Brain pericyte (primary cell): ENCODE data around the gene INF2.

Experiments used
- DNase-seq: peaks from one replicate; pipeline ENCODE4 v3.0.0-alpha.2; 2012; ENCODE audit warnings: low read depth, low spot score

The INF2 gene

GRCh38 chr14:104770072-104770579 is 80.7 kb downstream of the INF2 start:
- DNase-seq, result no peak

DNA sequence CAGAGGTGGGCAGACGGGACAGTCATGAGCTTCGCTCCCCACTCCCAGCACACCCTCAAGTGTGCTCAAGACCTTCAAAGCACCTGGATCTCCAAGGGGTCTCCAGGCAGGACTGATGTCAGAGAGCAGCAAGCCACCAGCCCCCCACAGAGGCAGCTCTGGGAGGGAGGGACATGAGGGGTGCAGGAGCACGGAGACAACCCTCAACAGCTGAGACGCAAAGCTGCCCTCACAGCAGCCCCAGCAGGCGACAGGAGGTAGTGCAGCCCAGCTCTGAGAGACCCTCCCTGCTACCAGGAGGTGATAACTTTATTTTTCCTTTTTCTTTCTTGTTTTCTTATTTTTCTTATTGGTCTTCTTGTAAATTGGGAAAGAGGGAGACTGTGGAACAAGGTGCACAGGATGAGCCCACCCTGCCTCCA is 81.4 kb downstream of the INF2 start:
- DNase-seq, result no peak

- no peak for DNase-seq
These were observed 82.0 kb downstream of the INF2 start for GRCh38 chr14:104771374-104771773.
